MM.1S (cell line): ENCODE data around the gene KPNA4.

Source experiments
- EZH2phosphoT487 ChIP-seq: fragments of 300-600 bp; sonication (generic); IDR thresholded peaks from 2 replicates; pipeline ENCODE4 v1.6.1; 2018; ENCODE audit warnings: antibody characterized with exemption, low read length
- TF ChIP-seq, protein P1 (sequence below): fragments of 300-600 bp; sonication (generic); IDR thresholded peaks from 2 replicates; pipeline ENCODE4 v1.5.1; 2016; ENCODE audit warnings: antibody characterized with exemption, low read length, mixed read lengths

DNA sequence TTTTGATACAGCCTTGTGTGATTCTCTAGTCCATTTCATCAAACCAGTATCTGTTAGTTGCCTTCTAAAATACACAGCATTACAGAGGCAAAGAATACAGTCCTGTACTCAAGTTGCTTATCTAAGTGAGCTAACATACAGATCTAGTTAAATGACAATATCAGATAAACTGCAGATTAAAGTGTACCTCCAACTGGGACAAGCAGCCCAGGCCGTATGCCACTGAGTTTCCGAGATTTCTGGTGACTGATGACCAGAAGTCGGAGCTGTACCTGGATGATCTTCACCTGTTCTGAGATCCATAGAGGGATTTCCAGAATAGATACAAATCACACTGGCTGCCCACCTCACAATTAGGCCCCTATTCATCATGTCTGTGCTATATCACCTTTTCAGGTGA lies 109.5 kb downstream of the KPNA4 start:
- no peak for TF ChIP-seq EZH2phosphoT487
- TF ChIP-seq, protein P1, sequence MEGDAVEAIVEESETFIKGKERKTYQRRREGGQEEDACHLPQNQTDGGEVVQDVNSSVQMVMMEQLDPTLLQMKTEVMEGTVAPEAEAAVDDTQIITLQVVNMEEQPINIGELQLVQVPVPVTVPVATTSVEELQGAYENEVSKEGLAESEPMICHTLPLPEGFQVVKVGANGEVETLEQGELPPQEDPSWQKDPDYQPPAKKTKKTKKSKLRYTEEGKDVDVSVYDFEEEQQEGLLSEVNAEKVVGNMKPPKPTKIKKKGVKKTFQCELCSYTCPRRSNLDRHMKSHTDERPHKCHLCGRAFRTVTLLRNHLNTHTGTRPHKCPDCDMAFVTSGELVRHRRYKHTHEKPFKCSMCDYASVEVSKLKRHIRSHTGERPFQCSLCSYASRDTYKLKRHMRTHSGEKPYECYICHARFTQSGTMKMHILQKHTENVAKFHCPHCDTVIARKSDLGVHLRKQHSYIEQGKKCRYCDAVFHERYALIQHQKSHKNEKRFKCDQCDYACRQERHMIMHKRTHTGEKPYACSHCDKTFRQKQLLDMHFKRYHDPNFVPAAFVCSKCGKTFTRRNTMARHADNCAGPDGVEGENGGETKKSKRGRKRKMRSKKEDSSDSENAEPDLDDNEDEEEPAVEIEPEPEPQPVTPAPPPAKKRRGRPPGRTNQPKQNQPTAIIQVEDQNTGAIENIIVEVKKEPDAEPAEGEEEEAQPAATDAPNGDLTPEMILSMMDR, result no peak
